ENCODE data around the gene ZNF276. TPM values are rescaled to one million over a fixed set of nuclear protein-coding genes. Genes with fewer than 3 reads are reported as not detected.

ZNF276 gene
- total RNA-seq, 1 experiment from 2014 or later, result 18.6 TPM

GRCh38 chr16:89738072-89738377, 16.7 kb downstream of the ZNF276 start:
- no peaks in the 10 kb centered on the region for H3K23me2 ChIP-seq (ENCODE audit: insufficient read length, low read depth, low read length, poor library complexity, severe bottlenecking)
- Mint-ChIP-seq H3K36me3 (ENCODE audit: insufficient read depth in 1 of 3, low read depth in 3 of 3) (peaks cover 60 to 97% (median 89%) of the 10 kb centered on the region in 3 experiments; a peak in 6 of 7 replicates), H3K4me1 (no peaks in the 10 kb centered on the region), H3K4me3 (no peak overlapping the region), H3K9me3 (no peaks in the 10 kb centered on the region), H3K27ac (no peak overlapping the region), H3K27me3 (ENCODE audit: low read depth) (no peaks in the 10 kb centered on the region)
- no peaks in the 10 kb centered on the region for H4K20me1 ChIP-seq (ENCODE audit: control insufficient read depth, insufficient read depth, insufficient read length)
- H3K23ac ChIP-seq (ENCODE audit: insufficient read length, low read depth, low read length), result no peak overlapping the region
- no peak overlapping the region for H2BK5ac ChIP-seq (ENCODE audit: insufficient read length, low read length)
- no peak overlapping the region for H3K14ac ChIP-seq (ENCODE audit: insufficient read depth, low read length)
- no peaks in the 10 kb centered on the region for H3K27me3 ChIP-seq (ENCODE audit: insufficient read depth, low read length)
- no peak overlapping the region for H2BK15ac ChIP-seq (ENCODE audit: low read depth, low read length)
- H3K27ac ChIP-seq (ENCODE audit: insufficient read length, low read depth, low read length), result no peak overlapping the region
- H2BK12ac ChIP-seq (ENCODE audit: insufficient read length, low read depth, low read length), result no peak overlapping the region
- no peak overlapping the region for H3K18ac ChIP-seq (ENCODE audit: insufficient read length, low read depth, low read length)
- H3K9ac ChIP-seq (ENCODE audit: extremely low read depth, insufficient read length, low read length), result no peak overlapping the region
- TF ChIP-seq, protein P1, sequence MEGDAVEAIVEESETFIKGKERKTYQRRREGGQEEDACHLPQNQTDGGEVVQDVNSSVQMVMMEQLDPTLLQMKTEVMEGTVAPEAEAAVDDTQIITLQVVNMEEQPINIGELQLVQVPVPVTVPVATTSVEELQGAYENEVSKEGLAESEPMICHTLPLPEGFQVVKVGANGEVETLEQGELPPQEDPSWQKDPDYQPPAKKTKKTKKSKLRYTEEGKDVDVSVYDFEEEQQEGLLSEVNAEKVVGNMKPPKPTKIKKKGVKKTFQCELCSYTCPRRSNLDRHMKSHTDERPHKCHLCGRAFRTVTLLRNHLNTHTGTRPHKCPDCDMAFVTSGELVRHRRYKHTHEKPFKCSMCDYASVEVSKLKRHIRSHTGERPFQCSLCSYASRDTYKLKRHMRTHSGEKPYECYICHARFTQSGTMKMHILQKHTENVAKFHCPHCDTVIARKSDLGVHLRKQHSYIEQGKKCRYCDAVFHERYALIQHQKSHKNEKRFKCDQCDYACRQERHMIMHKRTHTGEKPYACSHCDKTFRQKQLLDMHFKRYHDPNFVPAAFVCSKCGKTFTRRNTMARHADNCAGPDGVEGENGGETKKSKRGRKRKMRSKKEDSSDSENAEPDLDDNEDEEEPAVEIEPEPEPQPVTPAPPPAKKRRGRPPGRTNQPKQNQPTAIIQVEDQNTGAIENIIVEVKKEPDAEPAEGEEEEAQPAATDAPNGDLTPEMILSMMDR (conservative IDR thresholded peaks at IDR 0.05), result no peak
- H3K4ac ChIP-seq (ENCODE audit: low read depth, low read length), result no peak overlapping the region
- no peak overlapping the region for H3T11ph ChIP-seq (ENCODE audit: low read length)
- WGBS (ENCODE audit: extremely low coverage, insufficient read length, low lambda C conversion rate), result no CpG with 5 or more reads among the region's 14 CpGs
- no peak overlapping the region for H2AFZ ChIP-seq (ENCODE audit: low read length)
- no peaks in the 10 kb centered on the region for H3K79me2 ChIP-seq (ENCODE audit: insufficient read depth, low read length)
- no peak overlapping the region for H2BK20ac ChIP-seq (ENCODE audit: low read depth, low read length, poor library complexity, severe bottlenecking)
- DNase-seq, result no peak
- H3K56ac ChIP-seq (ENCODE audit: insufficient read length, low read depth, low read length), result no peak overlapping the region
- H4K91ac ChIP-seq (ENCODE audit: insufficient read length, low read depth, low read length), result no peak overlapping the region
- H3K9me3 ChIP-seq (ENCODE audit: control insufficient read depth, low read depth, low read length), result no peaks in the 10 kb centered on the region
- no peak overlapping the region for H3K4me2 ChIP-seq (ENCODE audit: insufficient read depth, insufficient read length, low read length)
- no peaks in the 10 kb centered on the region for H3K4me1 ChIP-seq (ENCODE audit: insufficient read depth, low read length)
- no peak overlapping the region for H4K8ac ChIP-seq (replicated peaks; ENCODE audit: insufficient read length, low read depth, low read length)
- no peak overlapping the region for H2BK120ac ChIP-seq (ENCODE audit: low read depth, low read length, poor library complexity, severe bottlenecking)
- H4K5ac ChIP-seq (ENCODE audit: insufficient read length, low read depth, low read length), result no peak overlapping the region
- no peaks in the 10 kb centered on the region for H3K79me1 ChIP-seq (ENCODE audit: insufficient read depth, low read depth, low read length, poor library complexity, severe bottlenecking)
- no peak overlapping the region for H2AK5ac ChIP-seq (ENCODE audit: insufficient read length, low read length)

Measured in H9 (cell line).